Stimulated activated CD4-positive, alpha-beta T cell treated with anti-CD3 and anti-CD28 coated beads, Interleukin-1b, Interleukin-23, amount 100 ng/mL, for 4 hours (primary cell): ENCODE results near the gene ZNF365.
A peak's percentile ranks its signal among the peaks of the same experiment; 100 is the strongest.

Experiments
- DNase-seq, 2 donors: peaks; one replicate each; pipeline ENCODE4 v3.0.0-alpha.2; 2020; ENCODE audit warnings: low read depth in 2 of 2

ZNF365 gene

GRCh38 chr10:62414359-62414758 lies 40.2 kb downstream of the ZNF365 start:
- DNase-seq, result no peak

DNA sequence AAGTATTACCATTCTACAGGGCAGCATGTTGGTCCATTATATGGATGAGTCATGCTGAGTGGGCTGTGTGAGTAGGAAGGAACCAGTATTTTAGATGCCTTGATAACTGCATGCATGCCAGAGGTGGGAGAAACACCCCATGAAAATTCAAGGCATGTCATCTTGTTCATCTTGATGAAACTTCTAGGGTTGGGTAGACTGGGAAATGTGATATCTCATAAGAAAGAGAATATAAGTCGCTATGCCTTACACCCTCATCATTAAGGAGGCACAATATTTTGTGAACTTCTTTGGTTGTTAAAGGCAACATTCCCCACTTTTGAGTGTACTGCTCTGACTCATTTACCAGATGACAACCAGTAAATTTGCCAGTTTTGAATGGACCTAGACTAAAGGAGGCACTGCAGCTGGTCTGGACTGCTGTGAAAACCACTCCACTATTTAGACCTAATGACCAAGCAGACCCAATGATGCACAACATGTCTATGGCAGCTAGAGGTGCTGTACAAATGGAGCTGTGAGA lies 48.0 kb downstream of the ZNF365 start:
- no peak for DNase-seq

GRCh38 chr10:62424026-62424425 lies 49.9 kb downstream of the ZNF365 start:
- DNase-seq, result no peak

- peak in 1 of 2 donors; percentile 7 for DNase-seq
Observed at GRCh38 chr10:62426086-62426485, 51.9 kb downstream of the ZNF365 start.

DNA sequence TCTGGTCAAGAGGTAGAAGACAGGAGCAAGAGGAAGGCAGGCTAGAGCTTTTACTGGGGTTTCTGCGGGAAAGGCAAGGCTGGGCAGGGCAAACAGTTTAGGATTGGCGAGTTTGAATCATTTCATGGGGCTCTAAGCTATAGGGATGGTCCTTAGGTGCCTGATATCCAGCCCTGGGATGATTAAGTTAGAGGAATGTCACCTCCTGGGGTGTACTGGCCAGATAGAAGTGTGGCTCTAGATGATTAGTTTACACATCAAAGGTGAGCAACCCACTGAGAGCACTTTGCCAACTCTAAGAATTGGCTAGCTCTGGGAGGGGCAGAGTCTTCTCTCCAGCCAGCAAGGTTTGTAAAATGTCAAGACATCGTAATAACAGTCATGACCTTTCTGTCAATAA lies 52.4 kb downstream of the ZNF365 start:
- no peak for DNase-seq

- DNase-seq, result no peak
Observed at GRCh38 chr10:62430881-62431280, 56.7 kb downstream of the ZNF365 start.

- peak; percentile 42 to 49 for DNase-seq
Observed at GRCh38 chr10:62433181-62433692, 59.1 kb downstream of the ZNF365 start.

GRCh38 chr10:62433901-62434300 lies 59.7 kb downstream of the ZNF365 start:
- DNase-seq, result no peak

DNA sequence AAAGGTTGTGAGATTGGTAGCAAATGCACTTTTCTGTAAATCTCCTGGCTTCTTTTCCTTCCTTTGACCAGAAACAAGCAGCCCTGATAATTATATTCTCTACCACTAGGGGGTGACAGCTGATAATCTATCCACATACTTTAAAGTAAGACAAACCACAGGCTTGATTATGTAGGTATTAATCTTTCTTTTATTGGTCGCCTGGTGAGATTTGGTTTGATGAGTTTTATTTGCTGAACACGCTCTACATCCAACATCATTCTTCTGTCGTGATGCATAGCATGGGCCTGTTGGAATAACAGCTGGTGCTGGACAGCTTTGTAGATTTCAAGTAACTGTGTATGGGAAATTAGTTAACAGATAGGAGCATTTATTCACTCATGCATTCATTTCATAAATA lies 63.5 kb downstream of the ZNF365 start:
- peak in 1 of 2 donors; percentile 19 for DNase-seq

DNA sequence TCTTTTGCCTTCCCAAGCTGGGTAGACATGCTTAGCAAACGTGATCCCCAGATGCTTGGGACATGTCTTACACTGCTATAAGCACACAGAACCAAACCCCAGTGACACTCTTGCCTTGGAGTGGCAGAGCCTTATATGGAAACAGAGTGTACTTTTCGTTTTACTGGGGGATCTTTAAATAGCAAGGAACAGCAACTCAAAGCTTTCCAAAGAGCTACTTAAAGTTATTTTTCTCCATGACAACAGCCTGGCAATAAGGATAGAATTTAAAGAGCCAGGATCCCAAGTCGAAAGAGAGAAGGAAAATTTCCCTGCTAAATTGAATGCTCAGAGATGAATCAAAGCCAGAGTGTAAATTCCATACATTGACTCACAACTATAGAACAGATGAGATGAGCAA lies 67.8 kb downstream of the ZNF365 start:
- no peak for DNase-seq

- no peak for DNase-seq
Observed at GRCh38 chr10:62442894-62443669, 68.9 kb downstream of the ZNF365 start.

DNA sequence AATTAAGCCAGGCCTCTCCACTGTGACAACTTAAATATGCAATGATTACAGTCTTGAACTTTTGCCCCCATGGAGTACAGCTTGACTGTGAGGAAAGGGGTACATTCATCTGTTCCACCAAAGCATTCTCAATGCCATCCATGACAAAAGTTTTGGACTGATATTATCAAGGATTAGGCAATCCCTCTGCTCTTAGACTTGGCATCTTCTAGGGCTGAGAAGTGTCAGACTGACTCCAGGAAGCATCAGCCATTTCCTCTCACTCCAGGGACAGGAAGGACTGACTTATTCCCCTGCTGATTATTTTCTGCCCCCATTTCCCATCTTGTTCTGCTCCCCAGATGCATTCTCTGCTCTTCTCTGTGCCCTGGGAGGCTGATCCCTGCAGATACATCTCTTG lies 69.7 kb downstream of the ZNF365 start:
- no peak for DNase-seq

DNA sequence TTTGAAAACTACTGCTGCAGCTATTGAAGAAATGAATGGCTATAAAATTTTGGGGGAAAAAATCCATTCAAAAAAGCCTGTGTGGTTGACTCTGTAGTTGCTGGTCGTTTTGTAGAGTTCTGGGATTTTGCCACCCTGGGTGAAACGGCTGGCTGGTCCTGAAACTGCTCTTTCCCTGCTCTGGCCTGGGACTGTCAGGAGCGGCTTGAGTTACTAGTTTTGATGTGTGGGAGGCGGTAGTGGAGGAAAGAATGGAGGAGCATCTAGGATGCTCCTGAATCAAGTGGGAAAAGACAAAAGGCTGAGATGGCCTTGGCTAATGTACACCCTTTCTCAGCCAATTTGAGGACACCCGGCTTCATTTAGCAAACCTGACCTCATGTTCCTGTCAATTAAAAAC lies 72.5 kb downstream of the ZNF365 start:
- no peak for DNase-seq

- no peak for DNase-seq
Observed at GRCh38 chr10:62450912-62451610, 76.9 kb downstream of the ZNF365 start.

DNA sequence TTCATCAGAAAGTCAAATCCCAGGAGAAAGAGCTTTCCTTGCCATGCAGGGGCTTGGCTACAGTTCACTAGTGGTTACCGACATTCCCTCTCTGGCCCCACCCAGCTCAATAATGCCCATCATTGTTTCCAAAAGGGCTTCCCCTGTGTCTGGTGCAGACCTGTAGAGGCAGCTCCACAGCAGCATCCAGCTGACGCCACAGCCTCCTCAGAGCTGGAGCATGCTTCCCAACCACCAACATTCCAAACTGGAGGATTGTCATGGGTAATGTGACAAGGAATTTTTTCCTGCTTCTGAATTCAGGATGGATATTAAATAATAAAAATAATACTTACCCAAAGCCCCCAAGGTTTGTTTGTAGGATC lies 77.4 kb downstream of the ZNF365 start:
- DNase-seq, result no peak
